Stimulated activated effector memory CD8-positive, alpha-beta T cell treated with anti-CD3 and anti-CD28 coated beads, Interleukin-12 subunit alpha, Interleukin-12 subunit beta, amount 100 ng/mL, for 72 hours (primary cell): ENCODE measurements around the gene PLEKHS1.

ENCODE experiments used
- ATAC-seq: fragments of 150-1000 bp; cut with Tn5 transposase; 2 replicates; pipeline ENCODE4 v1.10.0; 2021
- DNase-seq, 2 donors: peaks; one replicate each; pipeline ENCODE4 v3.0.0; 2021 to 2022; ENCODE audit warnings: low spot score in 2 of 2
- H3K27ac Mint-ChIP-seq: one replicate; pipeline ENCODE4 v1.8.0; 2022; ENCODE audit warnings: mild to moderate bottlenecking, mixed read lengths
- H3K36me3 Mint-ChIP-seq: one replicate; pipeline ENCODE4 v1.8.0; 2022; ENCODE audit warnings: mild to moderate bottlenecking, mixed read lengths
- H3K4me1 Mint-ChIP-seq: one replicate; pipeline ENCODE4 v1.8.0; 2022; ENCODE audit warnings: mixed read lengths
- H3K4me3 Mint-ChIP-seq: one replicate; pipeline ENCODE4 v1.8.0; 2022; ENCODE audit warnings: mild to moderate bottlenecking, mixed read lengths
- H3K9me3 Mint-ChIP-seq: one replicate; pipeline ENCODE4 v1.8.0; 2022; ENCODE audit warnings: mixed read lengths

The PLEKHS1 gene

DNA sequence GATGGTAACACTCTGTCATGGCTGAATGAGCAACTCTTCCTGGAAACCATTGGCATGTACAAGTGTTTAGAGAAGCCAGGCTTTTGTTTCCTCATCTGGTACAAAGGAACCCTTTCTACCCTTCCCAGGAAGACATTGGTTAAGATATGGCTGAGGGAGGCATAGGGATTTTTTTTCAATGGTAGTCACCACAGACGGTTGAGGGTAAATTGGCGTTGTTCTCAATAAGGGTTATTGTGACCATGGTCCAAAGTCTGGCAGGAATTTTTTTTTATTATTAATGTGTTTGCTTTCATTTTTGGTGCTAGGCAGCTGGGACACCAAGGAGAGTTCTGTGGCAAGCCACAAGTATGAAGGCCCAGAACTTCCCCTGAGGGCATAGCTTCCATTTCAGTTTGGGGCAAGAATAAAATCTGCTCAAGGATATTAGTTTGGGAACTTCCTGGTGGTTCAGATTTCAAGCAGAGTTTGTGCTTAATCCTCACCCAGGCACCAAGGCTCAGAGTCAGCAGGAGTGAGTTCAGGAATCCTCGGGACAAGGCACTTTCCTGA lies at the start of gene PLEKHS1:
TSS of gene PLEKHS1 (plus strand) at position 502 of the 552 bp plus-strand sequence. CDS start 3,596 bp downstream, outside the sequence.
- DNase-seq (no peak), ATAC-seq (no peak)
- H3K27ac Mint-ChIP-seq: no peak within 1 kb of the TSS
- H3K9me3 Mint-ChIP-seq: no peaks in the 10 kb centered on the region
- H3K36me3 Mint-ChIP-seq: no peaks in the 10 kb centered on the region
- H3K4me3 Mint-ChIP-seq: no peak within 1 kb of the TSS
- H3K4me1 Mint-ChIP-seq: no peaks in the 10 kb centered on the region

DNA sequence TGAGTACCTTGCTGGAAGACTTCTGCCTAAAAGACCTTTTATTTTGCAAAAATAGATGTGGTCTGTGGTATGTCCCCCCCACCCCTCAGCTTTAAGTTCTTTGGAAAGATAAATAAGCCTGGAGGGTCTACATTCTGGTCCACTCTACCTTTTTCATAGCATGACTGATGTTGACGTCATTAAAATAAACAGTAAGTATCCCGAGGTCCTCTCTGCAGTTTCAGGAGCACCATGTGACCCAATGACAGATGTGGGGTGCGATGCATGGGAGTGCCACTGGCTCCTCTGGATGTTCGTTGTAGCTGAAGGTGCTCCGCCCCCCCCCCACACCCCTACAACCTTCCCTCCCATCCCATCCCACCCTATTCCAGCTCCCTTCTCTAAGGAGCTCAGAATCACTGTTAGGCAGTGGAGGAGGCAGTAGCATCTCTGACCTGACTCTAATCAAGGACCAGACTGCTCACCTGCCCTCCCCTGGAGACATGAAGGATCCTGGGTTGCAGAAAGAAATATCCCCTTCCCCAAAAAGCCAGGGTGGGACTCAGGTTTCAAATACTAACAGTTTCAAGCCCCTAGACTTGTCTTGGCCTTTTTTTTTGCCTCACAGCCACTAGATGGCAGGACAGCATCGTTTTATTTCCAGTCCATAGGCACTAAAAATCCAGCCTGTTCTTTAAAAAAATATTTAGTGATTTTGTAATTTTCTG lies 46.7 kb upstream of the PLEKHS1 start:
- Mint-ChIP-seq H3K4me1 (peaks cover 23% of the 10 kb centered on the region), H3K4me3 (no peak overlapping the region), H3K36me3 (peaks cover 29% of the 10 kb centered on the region), H3K27ac (no peak overlapping the region), H3K9me3 (no peaks in the 10 kb centered on the region)
- ATAC-seq: no peak
- DNase-seq: no peak

DNA sequence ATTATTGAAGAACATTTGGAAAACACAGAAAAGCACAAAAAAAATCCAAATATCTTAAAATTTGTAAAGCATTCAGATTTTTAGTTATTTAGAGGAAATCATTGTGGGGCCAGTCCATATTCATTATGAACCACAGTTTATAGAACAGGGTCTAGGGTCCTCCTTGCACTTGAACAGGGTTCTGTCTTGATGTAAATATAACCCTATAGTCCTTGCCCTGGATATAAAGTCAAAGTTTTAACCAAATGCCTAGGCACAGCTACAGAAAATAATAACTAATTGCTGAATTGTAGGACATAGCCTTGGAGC lies 46.2 kb upstream of the PLEKHS1 start:
- H3K36me3 Mint-ChIP-seq: peaks cover 26% of the 10 kb centered on the region
- no peak for ATAC-seq
- DNase-seq: no peak
- peaks cover 23% of the 10 kb centered on the region for H3K4me1 Mint-ChIP-seq
- no peak overlapping the region for H3K27ac Mint-ChIP-seq
- H3K4me3 Mint-ChIP-seq: no peak overlapping the region
- H3K9me3 Mint-ChIP-seq: no peaks in the 10 kb centered on the region

DNA sequence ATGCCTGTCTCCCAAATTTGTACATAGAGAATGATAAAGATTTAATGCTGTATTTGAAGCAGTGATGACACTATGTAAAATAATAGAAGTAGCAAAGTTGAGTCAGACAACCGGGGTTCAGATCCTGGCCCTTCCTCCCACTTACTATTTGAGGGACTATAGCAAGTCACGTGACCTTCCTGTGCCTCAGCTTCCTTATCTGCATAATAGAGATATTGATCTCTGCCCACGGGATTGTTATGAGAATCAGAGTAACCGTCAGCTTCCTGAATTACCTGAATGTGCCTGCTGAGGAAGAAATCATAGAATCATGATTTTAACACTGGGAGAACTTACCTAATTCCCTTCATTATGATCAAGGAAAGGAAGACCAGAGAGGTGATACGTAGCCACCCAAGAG lies 44.9 kb upstream of the PLEKHS1 start:
- Mint-ChIP-seq H3K9me3 (no peaks in the 10 kb centered on the region), H3K27ac (peak overlapping the region; percentile 1), H3K4me1 (peaks cover 23% of the 10 kb centered on the region), H3K4me3 (no peak overlapping the region), H3K36me3 (peaks cover 14% of the 10 kb centered on the region)
- DNase-seq: no peak
- ATAC-seq: no peak

DNA sequence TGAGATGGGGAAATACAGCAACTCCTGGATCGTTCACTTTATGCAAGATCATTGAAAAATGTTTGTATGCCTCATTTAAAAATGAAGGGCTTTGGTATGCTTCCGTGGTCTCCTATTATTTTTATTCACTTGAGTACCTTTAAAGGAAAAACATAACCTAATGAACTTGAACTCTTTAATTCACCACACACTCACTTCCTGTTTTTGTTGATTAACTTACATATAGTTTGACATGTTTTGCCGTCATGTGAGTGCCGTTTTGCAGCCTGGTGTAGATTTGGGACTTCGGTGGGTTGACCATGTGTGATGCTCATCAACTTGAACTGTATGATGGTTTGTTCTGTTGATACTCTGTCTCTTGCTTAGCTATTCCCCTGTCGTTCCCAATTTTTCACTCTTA lies 42.8 kb upstream of the PLEKHS1 start:
- peaks cover 23% of the 10 kb centered on the region for H3K4me1 Mint-ChIP-seq

DNA sequence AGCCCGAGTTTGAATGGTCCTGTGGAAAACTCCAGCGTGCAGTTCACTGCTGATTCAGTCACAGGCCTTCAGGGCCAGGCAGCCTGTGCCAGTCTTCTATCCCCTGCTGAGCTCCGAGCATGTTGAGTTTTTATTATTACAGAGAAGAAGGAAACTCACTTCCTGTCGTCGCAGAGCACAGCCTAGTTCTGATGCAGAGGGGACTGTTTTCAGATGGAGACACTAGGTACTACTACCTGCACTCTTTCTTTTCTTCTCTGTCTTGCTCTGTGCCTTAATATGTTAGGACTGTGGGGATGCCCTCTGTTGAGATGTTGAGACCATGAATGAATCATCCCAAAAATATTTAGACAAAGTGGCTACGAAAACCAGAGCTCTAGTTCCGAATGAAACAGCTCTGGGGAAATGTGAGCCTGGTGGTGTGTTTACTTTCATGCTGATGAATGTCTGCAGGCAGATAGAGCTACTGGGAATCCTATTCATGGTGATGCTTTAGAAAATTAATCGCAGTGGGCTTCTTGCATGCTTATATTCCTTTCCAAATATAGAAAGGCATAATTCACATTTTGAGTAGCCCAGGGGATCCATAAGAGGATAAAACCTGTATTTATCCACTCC lies 42.2 kb upstream of the PLEKHS1 start:
- Mint-ChIP-seq H3K4me3 (no peak overlapping the region), H3K36me3 (no peaks in the 10 kb centered on the region), H3K27ac (peak overlapping the region; percentile 50), H3K9me3 (no peaks in the 10 kb centered on the region), H3K4me1 (peaks cover 23% of the 10 kb centered on the region)
- ATAC-seq (no peak), DNase-seq (no peak)

More for the DNA sequence above, 42.8 kb upstream of the PLEKHS1 start:
- no peaks in the 10 kb centered on the region for H3K9me3 Mint-ChIP-seq
- H3K27ac Mint-ChIP-seq: peak overlapping the region; percentile 50
- H3K4me3 Mint-ChIP-seq: no peak overlapping the region
- ATAC-seq (no peak), DNase-seq (no peak)
- peaks cover 3% of the 10 kb centered on the region for H3K36me3 Mint-ChIP-seq

DNA sequence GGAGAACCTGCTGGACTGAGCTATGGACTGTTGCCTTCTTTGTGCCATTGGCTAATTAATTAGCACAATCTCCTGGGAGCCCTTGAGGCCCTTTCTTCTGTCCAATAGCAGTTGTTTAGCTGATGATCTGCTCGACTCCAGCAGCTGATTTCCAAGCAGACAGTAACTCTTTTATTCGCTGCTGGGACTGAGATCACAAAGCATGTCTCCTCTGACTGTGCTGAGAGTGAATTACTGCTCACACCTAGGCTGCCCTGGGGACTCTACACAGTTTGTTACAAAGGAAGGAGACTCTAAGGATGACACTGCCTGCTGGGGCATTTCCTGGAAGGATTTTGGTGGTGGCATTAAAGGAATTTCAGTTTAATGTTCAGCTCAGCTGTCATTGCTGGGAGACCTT lies 40.3 kb upstream of the PLEKHS1 start:
- Mint-ChIP-seq H3K4me3 (no peak overlapping the region), H3K4me1 (peaks cover 30% of the 10 kb centered on the region), H3K27ac (peak overlapping the region; percentile 50), H3K9me3 (no peaks in the 10 kb centered on the region), H3K36me3 (no peaks in the 10 kb centered on the region)
- DNase-seq (no peak), ATAC-seq (no peak)

DNA sequence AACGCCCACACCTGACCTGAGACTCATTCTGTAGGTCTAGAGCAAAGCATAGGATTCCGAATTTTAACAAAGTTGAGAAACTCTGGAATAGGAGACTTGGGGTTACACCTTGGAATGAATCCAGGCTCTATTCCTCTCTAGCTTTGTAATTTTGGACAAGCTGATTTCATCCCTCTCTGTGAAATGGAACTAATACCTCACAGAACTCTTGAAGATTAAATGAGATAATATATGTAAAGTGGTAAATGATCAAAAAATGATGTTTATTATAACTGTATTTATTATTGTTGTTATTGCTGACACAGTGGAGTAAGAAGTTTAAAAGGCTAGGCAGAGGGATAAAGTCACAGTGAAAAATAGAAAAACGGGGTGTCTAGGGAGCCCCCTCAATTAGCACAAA lies 39.5 kb upstream of the PLEKHS1 start:
- DNase-seq (no peak), ATAC-seq (no peak)
- H3K27ac Mint-ChIP-seq: no peak overlapping the region
- H3K9me3 Mint-ChIP-seq: no peaks in the 10 kb centered on the region
- H3K4me3 Mint-ChIP-seq: no peak overlapping the region
- H3K4me1 Mint-ChIP-seq: peaks cover 27% of the 10 kb centered on the region
- no peaks in the 10 kb centered on the region for H3K36me3 Mint-ChIP-seq

DNA sequence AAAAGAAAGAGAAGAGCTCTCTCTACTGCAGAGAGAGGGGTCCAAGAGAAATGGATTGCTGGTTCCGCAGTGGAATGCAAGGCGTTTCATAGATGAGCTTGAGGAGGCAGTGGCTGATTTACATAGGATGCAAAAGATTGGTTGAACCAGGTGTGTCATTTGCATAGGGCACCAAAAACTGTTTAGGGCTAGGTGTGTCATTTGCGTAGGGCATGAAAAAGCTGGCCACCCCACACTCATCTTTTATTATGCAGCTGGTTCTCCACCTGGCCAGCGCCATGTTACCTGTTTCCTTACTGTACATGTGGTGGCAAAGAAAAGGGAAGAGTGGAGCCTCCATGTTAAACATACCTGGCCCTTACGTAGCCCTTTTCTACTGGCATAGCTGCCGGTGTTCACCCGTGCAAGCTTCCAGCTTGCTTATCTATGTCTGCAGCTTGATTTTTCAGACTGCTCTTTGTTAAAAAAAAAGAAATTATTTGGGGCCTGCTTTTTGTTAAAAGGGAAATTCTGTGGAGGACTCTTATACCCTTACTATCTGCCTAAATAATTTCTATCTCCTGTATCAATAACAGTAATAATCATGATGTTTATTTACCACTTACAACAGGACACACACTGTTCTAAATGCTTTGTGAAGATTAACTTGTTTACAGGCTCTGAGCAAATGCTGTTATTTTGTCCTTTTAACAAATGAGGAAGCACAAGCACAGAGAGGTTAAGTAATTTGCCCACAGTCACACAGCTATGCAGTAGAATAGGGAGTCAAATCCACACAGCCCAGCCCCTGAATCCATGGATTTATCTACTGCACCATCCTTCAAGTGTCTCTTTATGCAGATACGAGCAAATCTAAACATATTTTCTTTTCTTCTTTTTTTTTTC lies 38.5 kb upstream of the PLEKHS1 start:
- peaks cover 23% of the 10 kb centered on the region for H3K4me1 Mint-ChIP-seq

DNA sequence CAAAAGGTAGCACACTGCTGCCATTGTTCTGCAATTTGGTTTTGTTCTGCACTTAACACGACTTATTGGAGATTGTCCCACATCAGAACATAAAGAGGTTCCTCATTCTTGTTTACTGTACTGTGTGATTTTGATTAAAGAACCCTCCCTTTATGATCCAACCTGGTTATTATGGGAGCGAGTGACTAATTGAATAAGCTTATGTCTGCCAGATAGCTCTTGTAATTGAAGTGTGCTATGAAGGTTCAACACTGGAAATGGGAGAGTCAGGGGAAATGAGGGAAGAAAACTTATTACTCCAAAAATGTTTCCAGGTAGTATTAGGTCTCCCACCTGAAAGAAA lies 37.9 kb upstream of the PLEKHS1 start:
- DNase-seq: no peak
- Mint-ChIP-seq H3K4me3 (no peak overlapping the region), H3K4me1 (peaks cover 17% of the 10 kb centered on the region), H3K9me3 (no peaks in the 10 kb centered on the region), H3K36me3 (peaks cover under 1% of the 10 kb centered on the region), H3K27ac (no peak overlapping the region)
- ATAC-seq: no peak

More for the DNA sequence above, 38.5 kb upstream of the PLEKHS1 start:
- Mint-ChIP-seq H3K27ac (no peak overlapping the region), H3K9me3 (no peaks in the 10 kb centered on the region), H3K4me3 (no peak overlapping the region), H3K36me3 (no peaks in the 10 kb centered on the region)
- ATAC-seq (no peak), DNase-seq (no peak)

DNA sequence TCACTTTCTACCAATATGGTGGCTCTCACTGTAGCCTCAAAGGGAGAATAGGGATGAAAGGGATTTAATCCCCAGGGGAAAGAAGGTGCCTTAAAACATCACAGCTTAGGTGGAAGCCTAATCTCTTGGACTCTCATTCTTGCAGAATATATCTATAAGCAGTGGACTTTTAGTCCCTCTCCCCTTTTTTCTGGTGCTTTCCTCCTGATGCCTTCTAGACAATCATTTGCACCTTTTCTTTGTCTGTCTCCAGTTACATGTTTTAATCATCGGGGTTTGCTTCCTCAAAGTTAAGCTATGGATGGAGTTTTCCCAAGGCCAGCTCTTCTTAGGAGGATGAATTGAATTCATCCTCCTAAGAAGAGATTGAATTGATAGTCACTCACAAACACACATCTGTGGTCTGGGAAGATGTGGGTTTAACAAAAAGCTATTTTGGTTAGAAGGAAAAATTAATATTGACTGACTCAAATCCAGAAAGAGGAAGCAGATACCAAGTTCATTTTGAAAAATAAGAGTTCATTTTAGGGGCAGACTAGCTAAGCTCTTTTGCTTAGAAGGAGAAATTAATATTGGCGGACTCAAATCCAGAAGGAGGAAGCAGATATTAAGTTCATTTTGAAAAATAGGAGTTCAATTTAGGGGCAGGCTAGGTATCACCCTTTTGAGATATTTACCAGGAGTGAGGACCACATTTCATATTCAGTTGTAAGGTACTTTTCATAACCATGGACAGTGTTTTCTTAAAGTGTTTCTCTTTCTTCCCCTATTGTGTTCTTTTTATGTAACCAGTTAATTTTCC lies 35.2 kb upstream of the PLEKHS1 start:
- peaks cover 23% of the 10 kb centered on the region for H3K36me3 Mint-ChIP-seq

DNA sequence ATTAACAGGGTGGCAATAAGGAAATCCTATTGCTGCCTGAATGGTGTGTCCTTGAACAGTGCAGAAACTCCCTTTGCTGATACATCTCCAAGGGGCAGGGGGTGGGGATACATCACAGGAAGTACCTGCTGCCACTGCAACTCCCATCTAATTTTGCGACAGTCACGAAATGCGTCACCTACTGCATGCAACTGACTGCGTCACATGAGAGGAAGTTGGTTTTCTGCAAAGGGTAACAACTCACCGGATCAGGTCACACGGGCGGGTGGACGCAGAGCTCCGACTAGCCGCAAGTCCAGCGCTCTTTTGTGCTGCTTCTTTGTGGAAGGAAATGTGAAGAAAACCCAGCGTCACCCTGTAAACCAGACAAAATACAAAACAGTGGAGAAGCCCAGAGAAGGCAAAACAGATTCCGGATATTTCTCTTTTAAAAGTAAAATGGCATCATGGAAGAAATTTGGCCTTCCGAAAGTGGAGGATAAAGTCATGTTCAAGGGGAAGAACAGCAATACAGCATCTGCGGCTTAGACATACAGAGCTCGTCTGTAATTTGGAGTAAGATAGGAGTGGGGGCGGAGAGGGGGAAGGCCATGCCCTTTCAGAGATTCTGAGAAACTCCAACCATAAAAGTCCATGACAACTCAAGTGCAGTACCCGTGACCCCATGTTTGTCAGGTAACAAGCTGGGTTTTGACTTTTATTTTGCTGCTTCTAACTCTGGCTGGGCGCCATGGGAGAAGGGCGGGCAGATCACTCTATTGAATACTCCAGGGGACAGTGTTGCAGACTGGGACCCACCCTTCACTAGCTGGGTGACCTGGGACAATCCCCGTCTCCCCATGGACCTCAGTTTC lies 32.3 kb upstream of the PLEKHS1 start:
- DNase-seq (no peak), ATAC-seq (no peak)
- Mint-ChIP-seq H3K4me1 (peaks cover 8% of the 10 kb centered on the region), H3K4me3 (no peak overlapping the region), H3K27ac (no peak overlapping the region), H3K9me3 (no peaks in the 10 kb centered on the region), H3K36me3 (peaks cover 51% of the 10 kb centered on the region)

More for the DNA sequence above, 35.2 kb upstream of the PLEKHS1 start:
- Mint-ChIP-seq H3K9me3 (no peaks in the 10 kb centered on the region), H3K4me1 (peaks cover 8% of the 10 kb centered on the region), H3K27ac (no peak overlapping the region), H3K4me3 (no peak overlapping the region)
- ATAC-seq (no peak), DNase-seq (no peak)

DNA sequence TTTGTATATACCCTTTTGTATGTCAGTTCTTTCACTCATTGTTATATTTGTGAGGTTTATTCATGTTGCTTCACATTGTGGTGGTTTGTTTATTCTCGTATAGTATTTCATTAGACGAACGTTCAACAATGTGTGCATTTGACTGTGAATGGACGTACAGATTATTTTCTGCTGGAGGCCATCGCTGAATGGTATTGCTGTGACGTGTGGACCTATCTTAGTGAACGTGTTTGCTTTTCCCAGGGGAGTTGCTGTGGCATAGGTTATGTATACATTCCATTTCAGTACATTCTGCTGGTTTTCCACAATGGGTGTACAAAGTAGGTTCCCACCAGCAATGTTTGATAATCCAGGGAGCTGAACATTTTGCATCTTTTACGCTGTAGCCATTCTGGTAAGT lies 31.1 kb upstream of the PLEKHS1 start:
- peaks cover 63% of the 10 kb centered on the region for H3K36me3 Mint-ChIP-seq
- DNase-seq (no peak), ATAC-seq (no peak)
- no peak overlapping the region for H3K4me3 Mint-ChIP-seq
- no peak overlapping the region for H3K27ac Mint-ChIP-seq
- H3K4me1 Mint-ChIP-seq: peaks cover 8% of the 10 kb centered on the region
- H3K9me3 Mint-ChIP-seq: no peaks in the 10 kb centered on the region

DNA sequence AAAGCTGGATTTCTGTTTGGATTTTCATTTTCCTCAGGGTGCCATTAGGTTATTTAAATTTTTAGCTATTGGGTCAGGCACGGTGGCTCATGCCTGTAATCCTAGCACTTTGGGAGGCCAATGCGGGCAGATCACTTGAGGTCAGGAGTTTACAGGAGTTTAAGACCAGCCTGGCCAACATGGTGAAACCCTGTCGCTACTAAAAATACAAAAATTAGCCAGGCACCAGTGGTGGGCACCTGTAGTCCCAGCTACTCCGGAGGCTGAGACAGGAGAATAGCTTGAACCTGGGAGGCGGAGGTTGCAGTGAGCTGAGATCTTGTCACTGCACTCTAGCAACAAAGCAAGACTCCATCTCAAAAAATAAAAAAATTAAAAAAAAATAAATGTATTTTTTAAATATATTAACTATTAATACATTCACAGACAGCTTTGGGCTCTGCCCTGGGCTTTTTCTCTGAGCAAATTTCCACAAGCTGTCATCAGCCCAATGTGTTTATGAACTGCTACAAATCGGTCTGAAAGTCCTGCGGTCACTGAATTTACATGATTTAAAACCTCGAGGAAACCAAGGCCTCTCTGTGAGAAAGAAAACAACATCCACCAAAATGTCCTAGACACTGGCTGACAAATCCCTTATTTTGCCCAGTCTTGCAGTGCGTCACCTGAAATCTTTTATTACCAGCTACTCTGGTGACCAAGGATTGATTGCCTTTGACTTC lies 19.2 kb upstream of the PLEKHS1 start:
- H3K4me1 Mint-ChIP-seq: no peaks in the 10 kb centered on the region
- no peak overlapping the region for H3K27ac Mint-ChIP-seq
- no peak overlapping the region for H3K4me3 Mint-ChIP-seq
- ATAC-seq (no peak), DNase-seq (no peak)
- no peaks in the 10 kb centered on the region for H3K9me3 Mint-ChIP-seq
- H3K36me3 Mint-ChIP-seq: peaks cover 30% of the 10 kb centered on the region
